ENCODE measurements around the gene PARVG. TPM values are rescaled to one million over a fixed set of nuclear protein-coding genes. Genes with fewer than 3 reads are reported as not detected.

The PARVG gene
- total and polyA plus RNA-seq, 9 of the 15 experiments (the other 6 are each of a cell fraction or from before 2014, with no cell fraction given): 0.35 TPM; not detected in 8

DNA sequence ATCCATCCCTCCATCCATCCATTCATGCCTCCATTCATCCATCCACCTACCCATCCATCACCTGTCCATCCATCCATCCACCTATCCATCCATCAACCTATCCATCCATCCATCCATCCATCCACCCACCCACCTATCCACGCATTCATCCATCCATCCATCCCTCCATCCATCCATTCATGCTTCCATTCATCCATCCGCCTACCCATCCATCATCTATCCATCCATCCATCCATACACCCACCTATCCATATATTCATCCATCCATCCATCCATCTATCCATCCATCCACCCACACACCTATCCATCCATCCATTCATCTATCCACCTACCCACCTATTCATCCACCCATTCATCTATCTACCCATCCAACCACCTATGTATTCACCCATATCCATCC is 13.8 kb downstream of the PARVG start (continued):
- TF ChIP-seq BCOR (IDR thresholded peaks at IDR 0.05): no peak
- TF ChIP-seq IRF2 (CRISPR knock-in tag; IDR thresholded peaks at IDR 0.05): no peak
- TF ChIP-seq NR2C2 (CRISPR knock-in tag; IDR thresholded peaks at IDR 0.05): no peak
- no peak for TF ChIP-seq NR2C2 (tag; IDR thresholded peaks at IDR 0.05)
- TF ChIP-seq SMAD1 (IDR thresholded peaks at IDR 0.05; ENCODE audit: low read depth, low read length, partially characterized antibody): no peak
- no peak for TF ChIP-seq NELFE (IDR thresholded peaks at IDR 0.05; ENCODE audit: insufficient read depth, insufficient read length)
- TF ChIP-seq THRAP3 (IDR thresholded peaks at IDR 0.05; ENCODE audit: borderline replicate concordance): no peak
- TF ChIP-seq, protein P1, sequence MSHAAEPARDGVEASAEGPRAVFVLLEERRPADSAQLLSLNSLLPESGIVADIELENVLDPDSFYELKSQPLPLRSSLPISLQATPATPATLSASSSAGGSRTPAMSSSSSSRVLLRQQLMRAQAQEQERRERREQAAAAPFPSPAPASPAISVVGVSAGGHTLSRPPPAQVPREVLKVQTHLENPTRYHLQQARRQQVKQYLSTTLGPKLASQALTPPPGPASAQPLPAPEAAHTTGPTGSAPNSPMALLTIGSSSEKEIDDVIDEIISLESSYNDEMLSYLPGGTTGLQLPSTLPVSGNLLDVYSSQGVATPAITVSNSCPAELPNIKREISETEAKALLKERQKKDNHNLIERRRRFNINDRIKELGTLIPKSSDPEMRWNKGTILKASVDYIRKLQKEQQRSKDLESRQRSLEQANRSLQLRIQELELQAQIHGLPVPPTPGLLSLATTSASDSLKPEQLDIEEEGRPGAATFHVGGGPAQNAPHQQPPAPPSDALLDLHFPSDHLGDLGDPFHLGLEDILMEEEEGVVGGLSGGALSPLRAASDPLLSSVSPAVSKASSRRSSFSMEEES (CRISPR knock-in tag; IDR thresholded peaks at IDR 0.05): no peak
- TF ChIP-seq, protein P2, sequence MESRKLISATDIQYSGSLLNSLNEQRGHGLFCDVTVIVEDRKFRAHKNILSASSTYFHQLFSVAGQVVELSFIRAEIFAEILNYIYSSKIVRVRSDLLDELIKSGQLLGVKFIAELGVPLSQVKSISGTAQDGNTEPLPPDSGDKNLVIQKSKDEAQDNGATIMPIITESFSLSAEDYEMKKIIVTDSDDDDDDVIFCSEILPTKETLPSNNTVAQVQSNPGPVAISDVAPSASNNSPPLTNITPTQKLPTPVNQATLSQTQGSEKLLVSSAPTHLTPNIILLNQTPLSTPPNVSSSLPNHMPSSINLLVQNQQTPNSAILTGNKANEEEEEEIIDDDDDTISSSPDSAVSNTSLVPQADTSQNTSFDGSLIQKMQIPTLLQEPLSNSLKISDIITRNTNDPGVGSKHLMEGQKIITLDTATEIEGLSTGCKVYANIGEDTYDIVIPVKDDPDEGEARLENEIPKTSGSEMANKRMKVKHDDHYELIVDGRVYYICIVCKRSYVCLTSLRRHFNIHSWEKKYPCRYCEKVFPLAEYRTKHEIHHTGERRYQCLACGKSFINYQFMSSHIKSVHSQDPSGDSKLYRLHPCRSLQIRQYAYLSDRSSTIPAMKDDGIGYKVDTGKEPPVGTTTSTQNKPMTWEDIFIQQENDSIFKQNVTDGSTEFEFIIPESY (CRISPR knock-in tag; IDR thresholded peaks at IDR 0.05): no peak

Data from K562 (cell line).